Vagina (tissue), 2 donors: ENCODE measurements around the gene TBX4.

ENCODE experiments used
- POLR2A ChIP-seq, 2 donors: fragments of 450-650 bp; IDR thresholded peaks; one replicate each; pipeline ENCODE4 v1.6.1; 2017; ENCODE audit warnings: antibody characterized with exemption in 2 of 2, mild to moderate bottlenecking in 2 of 2, moderate library complexity in 2 of 2
- POLR2AphosphoS5 ChIP-seq, 2 donors: sonication (generic); formaldehyde crosslinking; IDR thresholded peaks; one replicate each; pipeline ENCODE4 v1.9.0; 2017; ENCODE audit warnings: antibody characterized with exemption in 2 of 2, mild to moderate bottlenecking in 2 of 2, low read depth in 1 of 2; ENCODE audit not compliant: insufficient read depth in 1 of 2
- TF ChIP-seq, protein P1 (sequence below), 3 experiments: fragments of 450-650 bp in 2 of 3; fragments of 200-600 bp in 1 of 3; sonication (generic) in 1 of 3; IDR thresholded peaks; one replicate each; pipeline ENCODE4 v1.5.1; 2017 to 2019; ENCODE audit warnings: antibody characterized with exemption in 3 of 3, mild to moderate bottlenecking in 2 of 3, moderate library complexity in 2 of 3

- TF ChIP-seq, protein P1, sequence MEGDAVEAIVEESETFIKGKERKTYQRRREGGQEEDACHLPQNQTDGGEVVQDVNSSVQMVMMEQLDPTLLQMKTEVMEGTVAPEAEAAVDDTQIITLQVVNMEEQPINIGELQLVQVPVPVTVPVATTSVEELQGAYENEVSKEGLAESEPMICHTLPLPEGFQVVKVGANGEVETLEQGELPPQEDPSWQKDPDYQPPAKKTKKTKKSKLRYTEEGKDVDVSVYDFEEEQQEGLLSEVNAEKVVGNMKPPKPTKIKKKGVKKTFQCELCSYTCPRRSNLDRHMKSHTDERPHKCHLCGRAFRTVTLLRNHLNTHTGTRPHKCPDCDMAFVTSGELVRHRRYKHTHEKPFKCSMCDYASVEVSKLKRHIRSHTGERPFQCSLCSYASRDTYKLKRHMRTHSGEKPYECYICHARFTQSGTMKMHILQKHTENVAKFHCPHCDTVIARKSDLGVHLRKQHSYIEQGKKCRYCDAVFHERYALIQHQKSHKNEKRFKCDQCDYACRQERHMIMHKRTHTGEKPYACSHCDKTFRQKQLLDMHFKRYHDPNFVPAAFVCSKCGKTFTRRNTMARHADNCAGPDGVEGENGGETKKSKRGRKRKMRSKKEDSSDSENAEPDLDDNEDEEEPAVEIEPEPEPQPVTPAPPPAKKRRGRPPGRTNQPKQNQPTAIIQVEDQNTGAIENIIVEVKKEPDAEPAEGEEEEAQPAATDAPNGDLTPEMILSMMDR (IDR thresholded peaks at IDR 0.05), result no peak
- TF ChIP-seq POLR2AphosphoS5 (IDR thresholded peaks at IDR 0.05; ENCODE audit: insufficient read depth in 1 of 2, low read depth in 1 of 2) (no peak), POLR2A (IDR thresholded peaks at IDR 0.05) (no peak)
Observed at GRCh38 chr17:61402978-61403800, 49.0 kb upstream of the TBX4 start.
